Esophagus squamous epithelium (tissue), 4 donors: Measurements from ENCODE around the gene SMAD3.

Experiments used
- POLR2A ChIP-seq, 4 donors: fragments of 450-650 bp; IDR thresholded peaks; one replicate each; pipeline ENCODE4 v1.6.1; 2017; ENCODE audit warnings: antibody characterized with exemption in 4 of 4, mild to moderate bottlenecking in 4 of 4, moderate library complexity in 3 of 4
- TF ChIP-seq, protein P1 (sequence below), 6 experiments: fragments of 450-650 bp in 4 of 6; fragments of 200-600 bp in 2 of 6; sonication (generic) in 2 of 6; IDR thresholded peaks; one replicate each; pipeline ENCODE4 v1.5.1; 2016 to 2019; ENCODE audit warnings: antibody characterized with exemption in 6 of 6, mild to moderate bottlenecking in 4 of 6, moderate library complexity in 4 of 6

- TF ChIP-seq, protein P1, sequence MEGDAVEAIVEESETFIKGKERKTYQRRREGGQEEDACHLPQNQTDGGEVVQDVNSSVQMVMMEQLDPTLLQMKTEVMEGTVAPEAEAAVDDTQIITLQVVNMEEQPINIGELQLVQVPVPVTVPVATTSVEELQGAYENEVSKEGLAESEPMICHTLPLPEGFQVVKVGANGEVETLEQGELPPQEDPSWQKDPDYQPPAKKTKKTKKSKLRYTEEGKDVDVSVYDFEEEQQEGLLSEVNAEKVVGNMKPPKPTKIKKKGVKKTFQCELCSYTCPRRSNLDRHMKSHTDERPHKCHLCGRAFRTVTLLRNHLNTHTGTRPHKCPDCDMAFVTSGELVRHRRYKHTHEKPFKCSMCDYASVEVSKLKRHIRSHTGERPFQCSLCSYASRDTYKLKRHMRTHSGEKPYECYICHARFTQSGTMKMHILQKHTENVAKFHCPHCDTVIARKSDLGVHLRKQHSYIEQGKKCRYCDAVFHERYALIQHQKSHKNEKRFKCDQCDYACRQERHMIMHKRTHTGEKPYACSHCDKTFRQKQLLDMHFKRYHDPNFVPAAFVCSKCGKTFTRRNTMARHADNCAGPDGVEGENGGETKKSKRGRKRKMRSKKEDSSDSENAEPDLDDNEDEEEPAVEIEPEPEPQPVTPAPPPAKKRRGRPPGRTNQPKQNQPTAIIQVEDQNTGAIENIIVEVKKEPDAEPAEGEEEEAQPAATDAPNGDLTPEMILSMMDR (IDR thresholded peaks at IDR 0.05): no peak
- no peak for TF ChIP-seq POLR2A (IDR thresholded peaks at IDR 0.05)
Measured at GRCh38 chr15:67177752-67178151, 112.3 kb downstream of the SMAD3 start.
